Fibroblast of pulmonary artery (primary cell): ENCODE data around the gene GEMIN7.

ENCODE experiments used
- DNase-seq: peaks from one replicate; pipeline ENCODE4 v3.0.0-alpha.2; 2010; ENCODE audit warnings: low read depth
- H3K4me3 ChIP-seq: replicated peaks from 2 replicates; pipeline ENCODE4 v1.5.1; 2011; ENCODE audit warnings: low read depth, mild to moderate bottlenecking, control low read depth, low read length, moderate library complexity
- CTCF ChIP-seq: IDR thresholded peaks from 2 replicates; pipeline ENCODE4 v1.5.1; 2011; ENCODE audit warnings: mild to moderate bottlenecking, control low read depth, low read length, inconsistent platforms; ENCODE audit errors: missing control alignments

GEMIN7 gene

DNA sequence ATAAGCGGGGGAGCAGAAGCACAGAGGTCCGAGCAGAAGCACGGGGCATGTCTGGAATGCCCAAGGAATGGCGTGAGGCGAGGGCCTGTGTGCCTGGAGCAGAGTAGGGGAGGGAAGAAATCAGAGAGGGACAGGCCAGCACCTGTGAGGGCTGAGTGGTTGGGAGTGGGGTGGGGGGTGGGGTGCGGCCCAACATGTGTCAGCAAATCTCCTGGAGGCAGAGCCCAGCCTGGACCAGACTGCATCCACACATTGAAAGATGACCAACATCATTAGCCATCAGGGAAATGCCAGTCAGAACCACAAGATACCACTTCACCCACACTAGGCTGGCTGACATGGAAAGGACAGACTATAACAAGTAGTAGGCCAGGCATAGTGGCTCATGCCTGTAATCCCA is 29.0 kb upstream of the GEMIN7 start:
- no peak for TF ChIP-seq CTCF
- no peak for DNase-seq
- no peak overlapping the region for H3K4me3 ChIP-seq

DNA sequence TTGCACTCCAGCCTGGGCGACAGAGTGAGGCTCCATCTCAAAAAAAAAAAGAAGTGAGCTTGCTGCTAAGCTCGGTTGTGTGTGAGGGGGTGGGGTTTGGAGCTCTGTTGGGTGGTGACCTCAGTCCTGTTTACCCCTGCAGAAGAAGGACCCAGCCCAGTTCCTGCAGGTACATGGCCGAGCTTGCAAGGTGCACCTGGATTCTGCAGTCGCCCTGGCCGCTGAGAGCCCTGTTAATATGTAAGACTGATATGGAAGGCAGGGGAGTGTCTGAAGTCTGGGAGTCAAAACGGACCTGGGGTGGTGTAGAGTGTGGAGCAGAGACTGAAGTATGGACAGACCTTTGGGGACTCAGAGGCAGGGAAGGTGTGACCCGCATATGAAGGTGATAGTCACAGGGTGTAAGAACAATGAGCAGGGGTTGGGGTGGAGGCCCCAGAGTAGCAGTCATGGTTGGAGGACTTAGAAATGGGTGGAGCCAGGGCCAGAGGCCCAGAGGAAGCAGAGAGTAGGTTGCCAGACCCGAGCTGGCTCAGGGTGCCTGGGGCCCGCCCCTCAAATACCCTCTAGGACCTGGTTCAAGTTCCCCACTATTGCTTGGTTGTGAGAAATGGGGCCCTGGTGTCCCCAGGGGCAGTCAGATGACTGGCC is 27.0 kb upstream of the GEMIN7 start:
- H3K4me3 ChIP-seq: no peak overlapping the region
- no peak for DNase-seq
- TF ChIP-seq CTCF: no peak

- no peak overlapping the region for H3K4me3 ChIP-seq
- no peak for DNase-seq
- TF ChIP-seq CTCF: no peak
Observed at GRCh38 chr19:45056831-45057230, 22.2 kb upstream of the GEMIN7 start.

GRCh38 chr19:45057444-45057843 is 21.6 kb upstream of the GEMIN7 start:
- no peak for DNase-seq
- no peak overlapping the region for H3K4me3 ChIP-seq
- TF ChIP-seq CTCF: no peak

DNA sequence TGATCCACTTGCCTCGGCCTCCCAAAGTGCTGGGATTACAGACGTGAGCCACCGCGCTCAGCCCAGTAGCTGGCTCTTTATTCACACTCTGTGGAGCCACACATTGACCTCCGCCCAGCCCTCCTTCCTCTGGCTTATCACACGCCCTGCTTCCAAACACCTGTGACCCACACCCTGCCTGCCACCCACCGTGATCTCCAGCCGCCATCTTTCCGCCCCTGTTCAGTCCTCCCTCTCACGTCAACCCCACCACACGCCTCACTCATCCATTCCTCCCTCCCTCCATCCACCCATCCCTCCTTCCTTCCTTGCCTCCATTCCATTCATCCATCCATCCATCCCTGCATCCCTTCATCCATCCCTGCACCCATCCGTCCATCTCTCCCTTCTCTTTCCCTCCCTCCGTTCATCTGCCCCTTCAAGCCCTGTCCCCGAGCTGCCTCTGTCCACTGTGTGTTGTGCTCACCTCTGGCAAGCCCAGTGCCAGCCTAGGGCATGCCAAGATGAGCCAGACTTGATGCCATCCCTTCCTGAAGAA is 20.4 kb upstream of the GEMIN7 start:
- H3K4me3 ChIP-seq: no peak overlapping the region
- TF ChIP-seq CTCF: no peak
- no peak for DNase-seq

GRCh38 chr19:45059258-45059965 is 19.6 kb upstream of the GEMIN7 start:
- peak; percentile 85 for TF ChIP-seq CTCF
- DNase-seq: peak; percentile 85
- H3K4me3 ChIP-seq: no peak overlapping the region
